Measurements from ENCODE around the gene ZSCAN5B.
"Not testable (repeated sequence)": the region's sequence is repeated elsewhere in the genome, so short reads cannot be mapped to it uniquely, and the experiment has no call there.

The ZSCAN5B gene

DNA sequence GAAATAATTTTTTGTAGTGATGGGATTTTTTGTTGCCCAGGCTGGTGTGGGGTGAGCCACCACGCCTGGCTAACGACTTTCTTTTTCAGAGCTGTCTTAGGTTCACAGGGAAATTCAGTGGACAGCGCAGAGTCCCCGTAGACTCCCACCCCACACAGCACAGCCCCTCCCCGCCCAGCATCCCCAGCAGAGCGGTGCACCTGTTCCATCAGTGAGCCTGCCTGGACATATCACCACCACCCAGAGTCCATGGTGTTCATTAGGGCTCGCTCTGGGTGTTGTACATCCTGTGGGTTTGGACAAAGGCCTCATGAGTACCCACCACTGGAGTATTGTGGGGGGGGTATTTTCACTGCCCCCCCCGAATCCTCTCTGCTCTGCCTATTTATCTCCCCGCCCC lies 12.5 kb upstream of the ZSCAN5B start:
- H3K36me3 ChIP-seq (ENCODE audit: control insufficient read depth in 1 of 2, insufficient read depth in 2 of 2, low read length in 2 of 2); H3K4me1 ChIP-seq (ENCODE audit: control insufficient read depth in 1 of 2, insufficient read depth in 2 of 2, low read length in 2 of 2); H3K27ac ChIP-seq (ENCODE audit: low read depth, low read length); H3K4me3 ChIP-seq (ENCODE audit: low read depth in 1 of 2, low read length in 2 of 2); H3K27me3 ChIP-seq (ENCODE audit: control insufficient read depth in 1 of 2, insufficient read depth in 2 of 2, low read length in 2 of 2); H3K9me3 ChIP-seq (ENCODE audit: control insufficient read depth in 1 of 2, low read length in 2 of 2); H3K9ac ChIP-seq (ENCODE audit: low read depth in 1 of 2, low read length in 2 of 2): not testable (repeated sequence)

GRCh38 chr19:56209091-56209490 lies 11.5 kb upstream of the ZSCAN5B start:
- Histone ChIP-seq H3K4me3 (ENCODE audit: low read depth in 1 of 2, low read length in 2 of 2) (no peak overlapping the region), H3K9ac (ENCODE audit: low read depth in 1 of 2, low read length in 2 of 2) (no peak overlapping the region), H3K27ac (ENCODE audit: low read depth, low read length) (no peak overlapping the region), H3K36me3 (ENCODE audit: control insufficient read depth in 1 of 2, insufficient read depth in 2 of 2, low read length in 2 of 2) (no peaks in the 10 kb centered on the region), H3K27me3 (ENCODE audit: control insufficient read depth in 1 of 2, insufficient read depth in 2 of 2, low read length in 2 of 2) (no peaks in the 10 kb centered on the region), H3K4me1 (ENCODE audit: control insufficient read depth in 1 of 2, insufficient read depth in 2 of 2, low read length in 2 of 2) (no peaks in the 10 kb centered on the region), H3K9me3 (ENCODE audit: control insufficient read depth in 1 of 2, low read length in 2 of 2) (no peaks in the 10 kb centered on the region)

DNA sequence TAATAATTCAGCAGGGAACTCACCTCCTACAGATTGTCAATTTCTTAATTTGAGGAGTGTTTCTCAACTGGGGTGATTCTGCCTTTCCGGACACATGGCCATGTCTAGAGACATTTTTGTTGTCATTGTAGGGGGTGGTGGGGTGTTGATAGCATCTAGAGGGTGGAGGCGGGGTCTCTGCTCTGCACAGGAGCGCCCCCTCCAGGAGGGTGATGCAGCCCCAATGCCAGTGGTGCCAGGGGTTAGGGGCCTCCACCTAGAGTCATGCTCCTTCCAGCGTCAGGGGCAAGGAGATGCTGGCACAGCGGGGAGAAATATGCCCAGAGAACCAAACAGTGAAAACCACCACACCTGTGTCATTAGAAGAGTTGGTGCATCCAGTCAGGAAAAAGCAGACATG lies 10.0 kb upstream of the ZSCAN5B start:
- H3K9me3 ChIP-seq (ENCODE audit: control insufficient read depth in 1 of 2, low read length in 2 of 2); H3K9ac ChIP-seq (ENCODE audit: low read depth in 1 of 2, low read length in 2 of 2); H3K36me3 ChIP-seq (ENCODE audit: control insufficient read depth in 1 of 2, insufficient read depth in 2 of 2, low read length in 2 of 2); H3K27me3 ChIP-seq (ENCODE audit: control insufficient read depth in 1 of 2, insufficient read depth in 2 of 2, low read length in 2 of 2); H3K4me3 ChIP-seq (ENCODE audit: low read depth in 1 of 2, low read length in 2 of 2); H3K27ac ChIP-seq (ENCODE audit: low read depth, low read length); H3K4me1 ChIP-seq (ENCODE audit: control insufficient read depth in 1 of 2, insufficient read depth in 2 of 2, low read length in 2 of 2): not testable (repeated sequence)

DNA sequence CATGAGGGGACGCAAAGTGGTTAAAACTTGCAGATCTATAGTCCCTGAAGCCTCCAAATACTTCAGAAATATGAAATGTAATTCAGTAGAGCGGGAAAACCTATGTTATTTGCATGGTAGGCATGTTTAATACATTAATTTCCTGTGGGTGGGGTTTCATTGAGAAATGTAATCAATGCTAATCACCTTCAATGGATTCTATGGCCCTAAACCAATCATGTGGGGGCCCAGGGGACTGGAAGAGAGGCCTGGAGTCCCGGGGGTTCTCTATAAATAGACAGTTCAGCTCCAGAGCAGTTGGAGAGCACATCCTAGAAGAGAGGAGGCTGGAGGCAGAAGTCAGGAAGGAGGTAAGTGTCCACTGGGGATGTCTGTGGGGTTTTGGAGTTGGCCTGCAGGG lies 4.4 kb upstream of the ZSCAN5B start, which contains the start of gene ZSCAN5C:
ZSCAN5C (plus strand) TSS at position 301 of the 400 bp plus-strand sequence. CDS start 3,641 bp downstream, outside the sequence.
- Histone ChIP-seq H3K9ac (ENCODE audit: low read depth in 1 of 2, low read length in 2 of 2) (no peak within 1 kb of the TSS), H3K27ac (ENCODE audit: low read depth, low read length) (no peak within 1 kb of the TSS), H3K4me1 (ENCODE audit: control insufficient read depth in 1 of 2, insufficient read depth in 2 of 2, low read length in 2 of 2) (no peaks in the 10 kb centered on the region)

GRCh38 chr19:56199687-56200086 lies 2.1 kb upstream of the ZSCAN5B start:
- Histone ChIP-seq H3K4me1 (ENCODE audit: control insufficient read depth in 1 of 2, insufficient read depth in 2 of 2, low read length in 2 of 2) (no peaks in the 10 kb centered on the region), H3K9ac (ENCODE audit: low read depth in 1 of 2, low read length in 2 of 2) (no peak overlapping the region), H3K27ac (ENCODE audit: low read depth, low read length) (no peak overlapping the region), H3K9me3 (ENCODE audit: control insufficient read depth in 1 of 2, low read length in 2 of 2) (no peaks in the 10 kb centered on the region), H3K4me3 (ENCODE audit: low read depth in 1 of 2, low read length in 2 of 2) (no peak overlapping the region), H3K36me3 (ENCODE audit: control insufficient read depth in 1 of 2, insufficient read depth in 2 of 2, low read length in 2 of 2) (no peaks in the 10 kb centered on the region), H3K27me3 (ENCODE audit: control insufficient read depth in 1 of 2, insufficient read depth in 2 of 2, low read length in 2 of 2) (no peaks in the 10 kb centered on the region)

More for the DNA sequence above, 4.4 kb upstream of the ZSCAN5B start, which contains the start of gene ZSCAN5C:
- Histone ChIP-seq H3K36me3 (ENCODE audit: control insufficient read depth in 1 of 2, insufficient read depth in 2 of 2, low read length in 2 of 2) (no peaks in the 10 kb centered on the region), H3K4me3 (ENCODE audit: low read depth in 1 of 2, low read length in 2 of 2) (no peak within 1 kb of the TSS), H3K9me3 (ENCODE audit: control insufficient read depth in 1 of 2, low read length in 2 of 2) (no peaks in the 10 kb centered on the region), H3K27me3 (ENCODE audit: control insufficient read depth in 1 of 2, insufficient read depth in 2 of 2, low read length in 2 of 2) (no peaks in the 10 kb centered on the region)

DNA sequence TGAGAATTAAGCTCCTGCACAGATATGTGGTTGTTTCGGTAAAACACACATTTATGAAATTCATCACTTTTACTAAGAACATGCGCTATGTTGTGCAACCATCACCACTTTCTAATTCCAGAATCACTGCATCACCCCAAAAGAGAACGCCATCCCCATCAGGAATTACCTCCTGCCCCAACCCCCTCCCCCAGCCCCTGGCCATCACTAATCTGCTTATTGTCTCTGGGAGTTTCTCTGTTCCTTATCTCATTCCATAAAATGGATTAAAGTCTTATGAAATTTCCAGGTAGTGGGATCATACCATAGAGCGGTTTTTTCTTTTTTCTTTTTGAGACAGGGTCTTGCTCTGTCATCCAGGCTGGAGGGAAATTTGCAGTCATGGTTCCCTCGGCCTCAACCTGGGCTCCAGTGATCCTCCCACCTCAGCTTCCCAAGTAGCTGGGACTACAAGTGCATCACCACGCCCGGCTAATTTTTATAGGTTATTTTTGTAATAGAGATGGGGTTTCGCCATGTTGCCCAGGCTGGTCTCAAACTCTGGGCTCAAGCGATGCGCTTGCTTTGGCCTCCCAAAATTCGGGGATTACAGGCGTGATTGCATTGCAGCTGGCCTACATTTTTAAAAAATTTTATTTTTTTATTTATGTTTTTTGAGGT lies 3.5 kb downstream of the ZSCAN5B start:
- H3K4me1 ChIP-seq (ENCODE audit: control insufficient read depth in 1 of 2, insufficient read depth in 2 of 2, low read length in 2 of 2), result no peaks in the 10 kb centered on the region
- H3K27me3 ChIP-seq (ENCODE audit: control insufficient read depth in 1 of 2, insufficient read depth in 2 of 2, low read length in 2 of 2), result no peaks in the 10 kb centered on the region
- no peaks in the 10 kb centered on the region for H3K9me3 ChIP-seq (ENCODE audit: control insufficient read depth in 1 of 2, low read length in 2 of 2)
- H3K27ac ChIP-seq (ENCODE audit: low read depth, low read length), result no peak overlapping the region
- H3K36me3 ChIP-seq (ENCODE audit: control insufficient read depth in 1 of 2, insufficient read depth in 2 of 2, low read length in 2 of 2), result no peaks in the 10 kb centered on the region
- no peak overlapping the region for H3K4me3 ChIP-seq (ENCODE audit: low read depth in 1 of 2, low read length in 2 of 2)
- H3K9ac ChIP-seq (ENCODE audit: low read depth in 1 of 2, low read length in 2 of 2), result no peak overlapping the region

DNA sequence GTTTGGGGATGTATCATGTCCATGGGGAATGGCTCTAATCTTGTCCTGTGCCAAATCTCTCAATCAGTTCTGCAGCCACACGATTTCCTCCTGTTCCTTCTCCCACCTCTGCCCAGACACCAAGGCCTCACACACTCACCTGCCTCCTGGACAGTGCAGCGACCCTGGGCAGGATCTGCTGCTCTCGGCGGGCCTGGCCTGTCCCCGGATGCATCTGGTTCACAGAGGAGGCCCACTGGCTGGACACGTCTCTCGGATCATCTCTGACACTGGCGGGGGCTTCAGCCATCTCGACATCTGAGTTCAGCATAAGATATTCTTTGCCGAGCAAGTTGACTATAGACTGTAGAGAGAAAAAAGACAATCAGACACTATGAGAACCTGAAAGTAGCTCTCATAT lies 5.9 kb downstream of the ZSCAN5B start:
- no peaks in the 10 kb centered on the region for H3K36me3 ChIP-seq (ENCODE audit: control insufficient read depth in 1 of 2, insufficient read depth in 2 of 2, low read length in 2 of 2)

DNA sequence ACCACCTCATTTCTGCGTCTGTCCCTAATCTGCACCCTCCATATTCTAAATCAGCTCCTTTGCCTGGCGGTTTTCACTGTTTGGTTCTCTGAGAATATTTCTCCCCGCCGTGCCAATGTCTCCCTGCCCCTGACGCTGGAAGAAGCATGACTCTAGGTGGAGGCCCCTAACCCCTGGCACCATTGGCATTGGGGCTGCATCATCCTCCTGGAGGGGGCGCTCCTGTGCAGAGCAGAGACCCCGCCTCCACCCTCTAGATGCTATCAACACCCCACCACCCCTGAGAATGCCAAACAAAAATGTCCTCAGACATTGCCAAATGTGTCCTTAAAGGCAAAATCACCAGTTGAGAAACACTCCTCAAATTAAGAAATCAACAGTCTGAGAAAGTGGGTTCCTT lies 6.5 kb downstream of the ZSCAN5B start:
- H3K36me3 ChIP-seq (ENCODE audit: control insufficient read depth in 1 of 2, insufficient read depth in 2 of 2, low read length in 2 of 2), result no peaks in the 10 kb centered on the region
- H3K27ac ChIP-seq (ENCODE audit: low read depth, low read length), result no peak overlapping the region
- no peaks in the 10 kb centered on the region for H3K9me3 ChIP-seq (ENCODE audit: control insufficient read depth in 1 of 2, low read length in 2 of 2)
- H3K27me3 ChIP-seq (ENCODE audit: control insufficient read depth in 1 of 2, insufficient read depth in 2 of 2, low read length in 2 of 2), result no peaks in the 10 kb centered on the region
- no peak overlapping the region for H3K9ac ChIP-seq (ENCODE audit: low read depth in 1 of 2, low read length in 2 of 2)
- H3K4me3 ChIP-seq (ENCODE audit: low read depth in 1 of 2, low read length in 2 of 2), result no peak overlapping the region
- H3K4me1 ChIP-seq (ENCODE audit: control insufficient read depth in 1 of 2, insufficient read depth in 2 of 2, low read length in 2 of 2), result no peaks in the 10 kb centered on the region

More for the DNA sequence above, 5.9 kb downstream of the ZSCAN5B start:
- Histone ChIP-seq H3K27me3 (ENCODE audit: control insufficient read depth in 1 of 2, insufficient read depth in 2 of 2, low read length in 2 of 2) (no peaks in the 10 kb centered on the region), H3K4me1 (ENCODE audit: control insufficient read depth in 1 of 2, insufficient read depth in 2 of 2, low read length in 2 of 2) (no peaks in the 10 kb centered on the region), H3K9ac (ENCODE audit: low read depth in 1 of 2, low read length in 2 of 2) (no peak overlapping the region), H3K4me3 (ENCODE audit: low read depth in 1 of 2, low read length in 2 of 2) (no peak overlapping the region), H3K27ac (ENCODE audit: low read depth, low read length) (no peak overlapping the region), H3K9me3 (ENCODE audit: control insufficient read depth in 1 of 2, low read length in 2 of 2) (no peaks in the 10 kb centered on the region)

DNA sequence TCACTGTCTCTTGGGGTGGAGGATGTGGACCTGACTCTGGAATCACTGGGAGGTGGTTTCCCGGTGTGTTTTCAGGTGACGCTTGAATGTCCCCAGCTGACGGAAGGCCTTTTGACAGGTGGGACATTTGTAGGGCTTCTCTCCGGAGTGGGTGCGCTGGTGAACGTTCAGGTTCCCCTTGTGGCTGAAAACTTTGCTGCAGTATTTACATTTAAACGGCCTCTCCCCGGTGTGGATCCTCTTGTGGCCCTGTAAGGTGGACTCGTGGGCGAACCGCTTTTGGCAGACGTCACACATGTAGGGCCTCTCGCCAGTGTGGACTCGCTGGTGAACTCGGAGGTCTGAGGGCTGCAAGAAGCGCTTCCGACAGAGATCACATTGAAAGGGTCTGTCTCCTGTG lies 7.8 kb downstream of the ZSCAN5B start:
- Histone ChIP-seq H3K9ac (ENCODE audit: low read depth in 1 of 2, low read length in 2 of 2) (no peak overlapping the region), H3K27me3 (ENCODE audit: control insufficient read depth in 1 of 2, insufficient read depth in 2 of 2, low read length in 2 of 2) (no peaks in the 10 kb centered on the region), H3K36me3 (ENCODE audit: control insufficient read depth in 1 of 2, insufficient read depth in 2 of 2, low read length in 2 of 2) (no peaks in the 10 kb centered on the region), H3K4me3 (ENCODE audit: low read depth in 1 of 2, low read length in 2 of 2) (no peak overlapping the region), H3K9me3 (ENCODE audit: control insufficient read depth in 1 of 2, low read length in 2 of 2) (no peaks in the 10 kb centered on the region), H3K27ac (ENCODE audit: low read depth, low read length) (no peak overlapping the region), H3K4me1 (ENCODE audit: control insufficient read depth in 1 of 2, insufficient read depth in 2 of 2, low read length in 2 of 2) (no peaks in the 10 kb centered on the region)

DNA sequence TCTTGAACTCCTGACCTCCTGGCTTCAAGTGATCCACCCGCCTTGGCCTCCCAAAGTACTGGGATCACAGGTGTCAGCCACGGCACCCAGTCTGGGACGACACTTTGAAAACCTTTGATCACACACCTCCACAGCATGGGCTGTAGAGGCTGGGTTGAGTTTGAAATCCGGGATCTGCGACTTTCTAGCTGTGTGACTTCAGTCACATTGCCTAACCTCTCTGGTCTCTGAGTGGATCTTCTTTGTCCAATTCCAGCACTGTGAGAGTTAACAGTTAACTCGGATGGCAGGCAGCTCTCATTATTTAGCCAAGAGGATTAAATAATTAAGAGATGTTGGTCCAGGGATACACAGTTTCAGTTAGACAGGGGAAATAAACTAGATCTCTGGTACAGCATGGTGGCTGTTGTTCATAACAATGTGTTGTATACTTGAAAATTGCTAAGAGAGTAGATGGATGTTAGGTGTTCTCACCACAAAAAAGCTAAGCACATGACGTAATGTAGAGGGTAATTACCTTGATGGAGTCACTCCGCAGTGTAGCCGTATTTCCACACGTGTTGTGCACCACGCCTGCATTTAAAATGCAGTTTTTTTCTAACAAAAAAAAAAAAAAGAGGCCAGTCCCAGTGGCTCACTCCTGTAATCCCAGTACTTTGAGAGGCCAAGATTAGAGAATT lies 19.9 kb downstream of the ZSCAN5B start:
- no peaks in the 10 kb centered on the region for H3K4me1 ChIP-seq (ENCODE audit: control insufficient read depth in 1 of 2, insufficient read depth in 2 of 2, low read length in 2 of 2)
- H3K27me3 ChIP-seq (ENCODE audit: control insufficient read depth in 1 of 2, insufficient read depth in 2 of 2, low read length in 2 of 2), result peaks cover 20 to 25% of the 10 kb centered on the region in 2 donors
- H3K36me3 ChIP-seq (ENCODE audit: control insufficient read depth in 1 of 2, insufficient read depth in 2 of 2, low read length in 2 of 2), result no peaks in the 10 kb centered on the region
- H3K27ac ChIP-seq (ENCODE audit: low read depth, low read length), result no peak overlapping the region
- no peak overlapping the region for H3K4me3 ChIP-seq (ENCODE audit: low read depth in 1 of 2, low read length in 2 of 2)
- H3K9ac ChIP-seq (ENCODE audit: low read depth in 1 of 2, low read length in 2 of 2), result no peak overlapping the region
- no peaks in the 10 kb centered on the region for H3K9me3 ChIP-seq (ENCODE audit: control insufficient read depth in 1 of 2, low read length in 2 of 2)
